ENCODE results near the gene AIDA. TPM values are rescaled to one million over a fixed set of nuclear protein-coding genes. Genes with fewer than 3 reads are reported as not detected.

AIDA gene
- total and polyA plus RNA-seq, 2 experiments from 2014 or later: 51.1 to 103 TPM

DNA sequence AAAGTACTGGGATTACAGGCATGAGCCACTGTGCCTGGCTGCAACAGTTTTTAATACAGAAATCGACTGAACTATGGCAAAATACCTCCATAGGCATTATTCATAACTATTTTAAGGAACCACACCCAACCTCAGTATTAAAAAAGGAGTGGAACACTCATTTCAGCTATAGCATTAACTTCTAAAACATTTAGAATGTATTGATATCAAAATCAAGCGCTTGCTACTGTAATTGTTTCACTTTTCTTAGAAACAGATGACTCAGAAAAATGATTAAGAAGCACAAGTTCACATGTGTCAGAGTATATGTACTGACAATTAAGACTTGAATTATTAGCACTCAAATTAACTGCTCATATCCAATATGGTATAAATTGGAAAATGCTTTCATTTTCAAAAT, 15.1 kb downstream of the AIDA start:
- TF ChIP-seq, protein P1, sequence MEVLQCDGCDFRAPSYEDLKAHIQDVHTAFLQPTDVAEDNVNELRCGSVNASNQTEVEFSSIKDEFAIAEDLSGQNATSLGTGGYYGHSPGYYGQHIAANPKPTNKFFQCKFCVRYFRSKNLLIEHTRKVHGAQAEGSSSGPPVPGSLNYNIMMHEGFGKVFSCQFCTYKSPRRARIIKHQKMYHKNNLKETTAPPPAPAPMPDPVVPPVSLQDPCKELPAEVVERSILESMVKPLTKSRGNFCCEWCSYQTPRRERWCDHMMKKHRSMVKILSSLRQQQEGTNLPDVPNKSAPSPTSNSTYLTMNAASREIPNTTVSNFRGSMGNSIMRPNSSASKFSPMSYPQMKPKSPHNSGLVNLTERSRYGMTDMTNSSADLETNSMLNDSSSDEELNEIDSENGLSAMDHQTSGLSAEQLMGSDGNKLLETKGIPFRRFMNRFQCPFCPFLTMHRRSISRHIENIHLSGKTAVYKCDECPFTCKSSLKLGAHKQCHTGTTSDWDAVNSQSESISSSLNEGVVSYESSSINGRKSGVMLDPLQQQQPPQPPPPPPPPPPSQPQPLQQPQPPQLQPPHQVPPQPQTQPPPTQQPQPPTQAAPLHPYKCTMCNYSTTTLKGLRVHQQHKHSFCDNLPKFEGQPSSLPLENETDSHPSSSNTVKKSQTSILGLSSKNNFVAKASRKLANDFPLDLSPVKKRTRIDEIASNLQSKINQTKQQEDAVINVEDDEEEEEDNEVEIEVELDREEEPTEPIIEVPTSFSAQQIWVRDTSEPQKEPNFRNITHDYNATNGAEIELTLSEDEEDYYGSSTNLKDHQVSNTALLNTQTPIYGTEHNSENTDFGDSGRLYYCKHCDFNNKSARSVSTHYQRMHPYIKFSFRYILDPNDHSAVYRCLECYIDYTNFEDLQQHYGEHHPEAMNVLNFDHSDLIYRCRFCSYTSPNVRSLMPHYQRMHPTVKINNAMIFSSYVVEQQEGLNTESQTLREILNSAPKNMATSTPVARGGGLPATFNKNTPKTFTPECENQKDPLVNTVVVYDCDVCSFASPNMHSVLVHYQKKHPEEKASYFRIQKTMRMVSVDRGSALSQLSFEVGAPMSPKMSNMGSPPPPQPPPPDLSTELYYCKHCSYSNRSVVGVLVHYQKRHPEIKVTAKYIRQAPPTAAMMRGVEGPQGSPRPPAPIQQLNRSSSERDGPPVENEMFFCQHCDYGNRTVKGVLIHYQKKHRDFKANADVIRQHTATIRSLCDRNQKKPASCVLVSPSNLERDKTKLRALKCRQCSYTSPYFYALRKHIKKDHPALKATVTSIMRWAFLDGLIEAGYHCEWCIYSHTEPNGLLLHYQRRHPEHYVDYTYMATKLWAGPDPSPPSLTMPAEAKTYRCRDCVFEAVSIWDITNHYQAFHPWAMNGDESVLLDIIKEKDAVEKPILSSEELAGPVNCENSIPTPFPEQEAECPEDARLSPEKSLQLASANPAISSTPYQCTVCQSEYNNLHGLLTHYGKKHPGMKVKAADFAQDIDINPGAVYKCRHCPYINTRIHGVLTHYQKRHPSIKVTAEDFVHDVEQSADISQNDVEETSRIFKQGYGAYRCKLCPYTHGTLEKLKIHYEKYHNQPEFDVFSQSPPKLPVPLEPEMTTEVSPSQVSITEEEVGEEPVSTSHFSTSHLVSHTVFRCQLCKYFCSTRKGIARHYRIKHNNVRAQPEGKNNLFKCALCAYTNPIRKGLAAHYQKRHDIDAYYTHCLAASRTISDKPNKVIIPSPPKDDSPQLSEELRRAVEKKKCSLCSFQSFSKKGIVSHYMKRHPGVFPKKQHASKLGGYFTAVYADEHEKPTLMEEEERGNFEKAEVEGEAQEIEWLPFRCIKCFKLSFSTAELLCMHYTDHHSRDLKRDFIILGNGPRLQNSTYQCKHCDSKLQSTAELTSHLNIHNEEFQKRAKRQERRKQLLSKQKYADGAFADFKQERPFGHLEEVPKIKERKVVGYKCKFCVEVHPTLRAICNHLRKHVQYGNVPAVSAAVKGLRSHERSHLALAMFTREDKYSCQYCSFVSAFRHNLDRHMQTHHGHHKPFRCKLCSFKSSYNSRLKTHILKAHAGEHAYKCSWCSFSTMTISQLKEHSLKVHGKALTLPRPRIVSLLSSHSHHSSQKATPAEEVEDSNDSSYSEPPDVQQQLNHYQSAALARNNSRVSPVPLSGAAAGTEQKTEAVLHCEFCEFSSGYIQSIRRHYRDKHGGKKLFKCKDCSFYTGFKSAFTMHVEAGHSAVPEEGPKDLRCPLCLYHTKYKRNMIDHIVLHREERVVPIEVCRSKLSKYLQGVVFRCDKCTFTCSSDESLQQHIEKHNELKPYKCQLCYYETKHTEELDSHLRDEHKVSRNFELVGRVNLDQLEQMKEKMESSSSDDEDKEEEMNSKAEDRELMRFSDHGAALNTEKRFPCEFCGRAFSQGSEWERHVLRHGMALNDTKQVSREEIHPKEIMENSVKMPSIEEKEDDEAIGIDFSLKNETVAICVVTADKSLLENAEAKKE (CRISPR knock-in tag; IDR thresholded peaks at IDR 0.05): no peak
- TF ChIP-seq ZNF331 (CRISPR knock-in tag; IDR thresholded peaks at IDR 0.05; ENCODE audit: low read depth) (no peak), EZH2 (IDR thresholded peaks at IDR 0.05; ENCODE audit: low read depth, unreplicated experiment) (no peak), POLR2AphosphoS5 (IDR thresholded peaks at IDR 0.05; ENCODE audit: low read depth) (no peak), ZNF114 (CRISPR knock-in tag; IDR thresholded peaks at IDR 0.05) (no peak), STAT1 (IDR thresholded peaks at IDR 0.05; ENCODE audit: unreplicated experiment) (no peak), EZH2phosphoT487 (IDR thresholded peaks at IDR 0.05; ENCODE audit: unreplicated experiment) (no peak), JUNB (IDR thresholded peaks at IDR 0.05; ENCODE audit: unreplicated experiment) (no peak), NANOG (IDR thresholded peaks at IDR 0.05; ENCODE audit: borderline replicate concordance) (no peak), CREB1 (CRISPR knock-in tag; IDR thresholded peaks at IDR 0.05; ENCODE audit: low read depth) (no peak)
- TF ChIP-seq, protein P2, sequence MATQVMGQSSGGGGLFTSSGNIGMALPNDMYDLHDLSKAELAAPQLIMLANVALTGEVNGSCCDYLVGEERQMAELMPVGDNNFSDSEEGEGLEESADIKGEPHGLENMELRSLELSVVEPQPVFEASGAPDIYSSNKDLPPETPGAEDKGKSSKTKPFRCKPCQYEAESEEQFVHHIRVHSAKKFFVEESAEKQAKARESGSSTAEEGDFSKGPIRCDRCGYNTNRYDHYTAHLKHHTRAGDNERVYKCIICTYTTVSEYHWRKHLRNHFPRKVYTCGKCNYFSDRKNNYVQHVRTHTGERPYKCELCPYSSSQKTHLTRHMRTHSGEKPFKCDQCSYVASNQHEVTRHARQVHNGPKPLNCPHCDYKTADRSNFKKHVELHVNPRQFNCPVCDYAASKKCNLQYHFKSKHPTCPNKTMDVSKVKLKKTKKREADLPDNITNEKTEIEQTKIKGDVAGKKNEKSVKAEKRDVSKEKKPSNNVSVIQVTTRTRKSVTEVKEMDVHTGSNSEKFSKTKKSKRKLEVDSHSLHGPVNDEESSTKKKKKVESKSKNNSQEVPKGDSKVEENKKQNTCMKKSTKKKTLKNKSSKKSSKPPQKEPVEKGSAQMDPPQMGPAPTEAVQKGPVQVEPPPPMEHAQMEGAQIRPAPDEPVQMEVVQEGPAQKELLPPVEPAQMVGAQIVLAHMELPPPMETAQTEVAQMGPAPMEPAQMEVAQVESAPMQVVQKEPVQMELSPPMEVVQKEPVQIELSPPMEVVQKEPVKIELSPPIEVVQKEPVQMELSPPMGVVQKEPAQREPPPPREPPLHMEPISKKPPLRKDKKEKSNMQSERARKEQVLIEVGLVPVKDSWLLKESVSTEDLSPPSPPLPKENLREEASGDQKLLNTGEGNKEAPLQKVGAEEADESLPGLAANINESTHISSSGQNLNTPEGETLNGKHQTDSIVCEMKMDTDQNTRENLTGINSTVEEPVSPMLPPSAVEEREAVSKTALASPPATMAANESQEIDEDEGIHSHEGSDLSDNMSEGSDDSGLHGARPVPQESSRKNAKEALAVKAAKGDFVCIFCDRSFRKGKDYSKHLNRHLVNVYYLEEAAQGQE (IDR thresholded peaks at IDR 0.05; ENCODE audit: unreplicated experiment): no peak
- TF ChIP-seq, protein P3, sequence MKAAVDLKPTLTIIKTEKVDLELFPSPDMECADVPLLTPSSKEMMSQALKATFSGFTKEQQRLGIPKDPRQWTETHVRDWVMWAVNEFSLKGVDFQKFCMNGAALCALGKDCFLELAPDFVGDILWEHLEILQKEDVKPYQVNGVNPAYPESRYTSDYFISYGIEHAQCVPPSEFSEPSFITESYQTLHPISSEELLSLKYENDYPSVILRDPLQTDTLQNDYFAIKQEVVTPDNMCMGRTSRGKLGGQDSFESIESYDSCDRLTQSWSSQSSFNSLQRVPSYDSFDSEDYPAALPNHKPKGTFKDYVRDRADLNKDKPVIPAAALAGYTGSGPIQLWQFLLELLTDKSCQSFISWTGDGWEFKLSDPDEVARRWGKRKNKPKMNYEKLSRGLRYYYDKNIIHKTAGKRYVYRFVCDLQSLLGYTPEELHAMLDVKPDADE (IDR thresholded peaks at IDR 0.05): no peak
- TF ChIP-seq, protein P4, sequence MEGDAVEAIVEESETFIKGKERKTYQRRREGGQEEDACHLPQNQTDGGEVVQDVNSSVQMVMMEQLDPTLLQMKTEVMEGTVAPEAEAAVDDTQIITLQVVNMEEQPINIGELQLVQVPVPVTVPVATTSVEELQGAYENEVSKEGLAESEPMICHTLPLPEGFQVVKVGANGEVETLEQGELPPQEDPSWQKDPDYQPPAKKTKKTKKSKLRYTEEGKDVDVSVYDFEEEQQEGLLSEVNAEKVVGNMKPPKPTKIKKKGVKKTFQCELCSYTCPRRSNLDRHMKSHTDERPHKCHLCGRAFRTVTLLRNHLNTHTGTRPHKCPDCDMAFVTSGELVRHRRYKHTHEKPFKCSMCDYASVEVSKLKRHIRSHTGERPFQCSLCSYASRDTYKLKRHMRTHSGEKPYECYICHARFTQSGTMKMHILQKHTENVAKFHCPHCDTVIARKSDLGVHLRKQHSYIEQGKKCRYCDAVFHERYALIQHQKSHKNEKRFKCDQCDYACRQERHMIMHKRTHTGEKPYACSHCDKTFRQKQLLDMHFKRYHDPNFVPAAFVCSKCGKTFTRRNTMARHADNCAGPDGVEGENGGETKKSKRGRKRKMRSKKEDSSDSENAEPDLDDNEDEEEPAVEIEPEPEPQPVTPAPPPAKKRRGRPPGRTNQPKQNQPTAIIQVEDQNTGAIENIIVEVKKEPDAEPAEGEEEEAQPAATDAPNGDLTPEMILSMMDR (conservative IDR thresholded peaks at IDR 0.05; ENCODE audit: low read depth in 2 of 2): no peak
- H3K27me3 Mint-ChIP-seq (ENCODE audit: insufficient read depth, low read depth, poor library complexity): no peaks in the 10 kb centered on the region
- no peaks in the 10 kb centered on the region for H3K9me2 ChIP-seq (ENCODE audit: insufficient read depth)

More for the DNA sequence above, 15.1 kb downstream of the AIDA start:
- Histone ChIP-seq H3K4me1 (ENCODE audit: insufficient read depth) (no peaks in the 10 kb centered on the region), H3F3A (replicated peaks; ENCODE audit: low read depth) (no peaks in the 10 kb centered on the region), H3K27ac (ENCODE audit: low read depth) (no peak overlapping the region), H4K20me1 (replicated peaks; ENCODE audit: insufficient read depth) (no peaks in the 10 kb centered on the region; the same call in none of the 2 replicates), H3K79me2 (replicated peaks; ENCODE audit: insufficient read depth) (peaks cover 28% of the 10 kb centered on the region), H3K4me3 (no peak overlapping the region), H3K4me2 (no peak overlapping the region), H3K27me3 (ENCODE audit: insufficient read depth) (no peaks in the 10 kb centered on the region), H3K36me3 (ENCODE audit: insufficient read depth) (peaks cover 4% of the 10 kb centered on the region; the same call in 1 of the 2 replicates), H2AFZ (no peak overlapping the region)
- Mint-ChIP-seq H3K9me3 (peaks cover 3% of the 10 kb centered on the region; the same call in 1 of the 3 replicates), H3K36me3 (ENCODE audit: low read depth) (peaks cover 31% of the 10 kb centered on the region), H3K27ac (no peak overlapping the region), H3K4me3 (no peak overlapping the region), H3K4me1 (no peaks in the 10 kb centered on the region)
- no peak for DNase-seq (ENCODE audit: low spot score)
- ATAC-seq: no peak

Data from GM23338 (cell line).